ENCODE measurements around the gene EDEM1.

Gene EDEM1

DNA sequence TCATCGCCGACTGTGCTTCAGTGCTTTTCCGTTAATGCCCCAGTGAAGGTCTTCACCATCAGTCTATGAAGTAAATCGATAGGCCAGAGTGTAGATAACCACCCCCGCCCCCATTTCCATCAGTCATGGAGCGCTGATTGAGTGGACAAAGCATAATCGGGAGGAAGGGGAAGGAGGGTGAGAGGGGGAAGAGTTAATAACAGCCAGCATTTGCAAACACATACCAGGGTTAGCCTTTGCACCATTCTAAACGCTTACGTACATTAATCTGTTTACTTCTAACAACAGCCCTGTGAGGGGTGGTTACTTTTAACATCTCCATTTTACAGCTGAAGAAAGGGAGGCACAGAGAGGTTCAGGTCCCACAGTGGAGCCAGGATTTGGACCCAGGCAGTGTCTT is 26.8 kb downstream of the EDEM1 start:
- Histone ChIP-seq H3K4me2 (ENCODE audit: low read depth, low read length, poor library complexity, severe bottlenecking) (no peak overlapping the region), H4K20me1 (ENCODE audit: insufficient read depth, low read length, poor library complexity, severe bottlenecking) (no peaks in the 10 kb centered on the region), H3K9me3 (ENCODE audit: insufficient read depth, low read depth, low read length) (no peaks in the 10 kb centered on the region), H2AFZ (ENCODE audit: low read length) (no peak overlapping the region), H3K27me3 (ENCODE audit: insufficient read depth, low read length, poor library complexity, severe bottlenecking) (no peaks in the 10 kb centered on the region), H3K4me1 (ENCODE audit: insufficient read depth, low read length, poor library complexity, severe bottlenecking) (no peaks in the 10 kb centered on the region), H3K9me2 (replicated peaks; ENCODE audit: low read depth, low read length) (no peaks in the 10 kb centered on the region), H3K79me2 (ENCODE audit: insufficient read depth, low read length) (no peaks in the 10 kb centered on the region), H3K9ac (ENCODE audit: low read depth, low read length, poor library complexity, severe bottlenecking) (no peak overlapping the region), H3F3A (ENCODE audit: low read depth) (no peaks in the 10 kb centered on the region), H3K36me3 (ENCODE audit: insufficient read depth, low read length) (peaks cover 90% of the 10 kb centered on the region; the same call in 1 of the 2 replicates), H3K4me3 (ENCODE audit: low read length, poor library complexity, severe bottlenecking) (no peak overlapping the region)
- TF ChIP-seq EZH2phosphoT487 (IDR thresholded peaks at IDR 0.05; ENCODE audit: borderline replicate concordance), result no peak
- TF ChIP-seq, protein P1, sequence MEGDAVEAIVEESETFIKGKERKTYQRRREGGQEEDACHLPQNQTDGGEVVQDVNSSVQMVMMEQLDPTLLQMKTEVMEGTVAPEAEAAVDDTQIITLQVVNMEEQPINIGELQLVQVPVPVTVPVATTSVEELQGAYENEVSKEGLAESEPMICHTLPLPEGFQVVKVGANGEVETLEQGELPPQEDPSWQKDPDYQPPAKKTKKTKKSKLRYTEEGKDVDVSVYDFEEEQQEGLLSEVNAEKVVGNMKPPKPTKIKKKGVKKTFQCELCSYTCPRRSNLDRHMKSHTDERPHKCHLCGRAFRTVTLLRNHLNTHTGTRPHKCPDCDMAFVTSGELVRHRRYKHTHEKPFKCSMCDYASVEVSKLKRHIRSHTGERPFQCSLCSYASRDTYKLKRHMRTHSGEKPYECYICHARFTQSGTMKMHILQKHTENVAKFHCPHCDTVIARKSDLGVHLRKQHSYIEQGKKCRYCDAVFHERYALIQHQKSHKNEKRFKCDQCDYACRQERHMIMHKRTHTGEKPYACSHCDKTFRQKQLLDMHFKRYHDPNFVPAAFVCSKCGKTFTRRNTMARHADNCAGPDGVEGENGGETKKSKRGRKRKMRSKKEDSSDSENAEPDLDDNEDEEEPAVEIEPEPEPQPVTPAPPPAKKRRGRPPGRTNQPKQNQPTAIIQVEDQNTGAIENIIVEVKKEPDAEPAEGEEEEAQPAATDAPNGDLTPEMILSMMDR (conservative IDR thresholded peaks at IDR 0.05; ENCODE audit: low read length), result no peak

DNA sequence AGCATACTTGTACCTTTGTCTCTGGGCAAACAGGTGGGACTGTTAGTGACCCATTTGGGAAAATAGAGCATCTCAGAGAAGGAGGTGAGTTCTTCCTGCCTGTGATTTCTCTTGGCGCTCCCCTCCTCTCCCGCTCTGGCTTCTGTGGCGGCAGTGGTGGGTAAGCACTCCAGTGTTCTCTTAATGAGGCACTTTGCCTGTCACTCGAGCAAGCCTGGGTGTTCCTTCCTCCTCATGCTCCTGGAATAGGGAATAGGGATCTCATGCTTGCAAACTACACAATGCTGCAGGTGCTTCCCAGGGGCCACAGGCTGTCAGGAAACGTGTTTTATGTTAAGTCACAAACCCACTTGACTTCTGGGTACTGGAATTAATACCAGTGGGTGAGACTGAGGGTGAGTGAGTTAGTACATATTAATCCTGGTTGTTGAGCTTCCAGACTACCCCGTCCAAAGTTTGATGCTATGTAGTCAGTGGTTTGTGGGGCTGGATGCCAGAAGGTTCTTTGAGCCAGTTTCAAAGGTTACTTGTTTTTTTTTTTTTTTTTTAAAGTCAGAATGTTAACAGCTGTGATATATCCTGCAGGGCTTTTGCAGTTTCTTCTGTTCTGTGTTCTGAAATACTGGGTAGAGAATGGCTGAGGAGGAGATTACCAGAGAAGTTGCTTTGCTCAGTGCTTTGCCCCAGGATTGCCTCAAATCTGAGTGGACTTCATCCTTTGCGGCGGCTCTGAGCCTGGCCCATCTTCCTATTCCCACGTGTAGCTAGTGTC is 30.5 kb downstream of the EDEM1 start:
- no peaks in the 10 kb centered on the region for H3K27me3 ChIP-seq (ENCODE audit: insufficient read depth, low read length, poor library complexity, severe bottlenecking)
- no peaks in the 10 kb centered on the region for H3K9me2 ChIP-seq (replicated peaks; ENCODE audit: low read depth, low read length)
- no peak overlapping the region for H3K4me3 ChIP-seq (ENCODE audit: low read length, poor library complexity, severe bottlenecking)
- peaks cover 55% of the 10 kb centered on the region; the same call in 1 of the 2 replicates for H3K36me3 ChIP-seq (ENCODE audit: insufficient read depth, low read length)
- H4K20me1 ChIP-seq (ENCODE audit: insufficient read depth, low read length, poor library complexity, severe bottlenecking), result no peaks in the 10 kb centered on the region
- H3F3A ChIP-seq (ENCODE audit: low read depth), result no peaks in the 10 kb centered on the region
- H3K4me1 ChIP-seq (ENCODE audit: insufficient read depth, low read length, poor library complexity, severe bottlenecking), result no peaks in the 10 kb centered on the region
- no peak overlapping the region for H3K9ac ChIP-seq (ENCODE audit: low read depth, low read length, poor library complexity, severe bottlenecking)
- no peaks in the 10 kb centered on the region for H3K79me2 ChIP-seq (ENCODE audit: insufficient read depth, low read length)
- H3K9me3 ChIP-seq (ENCODE audit: insufficient read depth, low read depth, low read length), result no peaks in the 10 kb centered on the region
- no peak overlapping the region for H3K4me2 ChIP-seq (ENCODE audit: low read depth, low read length, poor library complexity, severe bottlenecking)
- no peak overlapping the region for H2AFZ ChIP-seq (ENCODE audit: low read length)
- TF ChIP-seq, protein P1 (conservative IDR thresholded peaks at IDR 0.05; ENCODE audit: low read length), result no peak
- TF ChIP-seq EZH2phosphoT487 (IDR thresholded peaks at IDR 0.05; ENCODE audit: borderline replicate concordance), result no peak

DNA sequence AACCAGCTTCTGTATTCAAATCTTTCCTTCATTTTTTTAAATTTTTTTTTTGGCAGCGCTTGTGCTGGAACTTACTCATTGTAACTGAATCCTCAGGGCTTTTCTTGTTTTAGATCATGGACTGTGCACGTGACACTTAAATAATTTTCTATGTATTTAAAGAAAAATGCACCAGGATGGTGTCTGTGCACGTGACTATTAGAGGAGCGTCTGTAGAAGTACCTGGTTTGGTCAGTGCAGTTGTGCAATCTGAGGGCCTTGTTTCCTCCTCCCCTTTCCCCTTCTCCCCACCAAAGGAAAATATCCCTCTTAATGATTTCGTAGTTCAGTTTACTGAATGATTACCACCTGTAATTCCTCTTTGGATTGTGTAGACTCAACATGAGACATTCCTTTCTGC is 31.3 kb downstream of the EDEM1 start:
- Histone ChIP-seq H3F3A (ENCODE audit: low read depth) (no peaks in the 10 kb centered on the region), H3K79me2 (ENCODE audit: insufficient read depth, low read length) (no peaks in the 10 kb centered on the region), H3K9me2 (replicated peaks; ENCODE audit: low read depth, low read length) (no peaks in the 10 kb centered on the region), H3K36me3 (ENCODE audit: insufficient read depth, low read length) (peaks cover 46% of the 10 kb centered on the region; the same call in 1 of the 2 replicates), H3K9me3 (ENCODE audit: insufficient read depth, low read depth, low read length) (no peaks in the 10 kb centered on the region), H4K20me1 (ENCODE audit: insufficient read depth, low read length, poor library complexity, severe bottlenecking) (no peaks in the 10 kb centered on the region), H3K27me3 (ENCODE audit: insufficient read depth, low read length, poor library complexity, severe bottlenecking) (no peaks in the 10 kb centered on the region), H3K4me2 (ENCODE audit: low read depth, low read length, poor library complexity, severe bottlenecking) (no peak overlapping the region), H3K4me3 (ENCODE audit: low read length, poor library complexity, severe bottlenecking) (no peak overlapping the region), H2AFZ (ENCODE audit: low read length) (no peak overlapping the region), H3K9ac (ENCODE audit: low read depth, low read length, poor library complexity, severe bottlenecking) (no peak overlapping the region), H3K4me1 (ENCODE audit: insufficient read depth, low read length, poor library complexity, severe bottlenecking) (no peaks in the 10 kb centered on the region)
- TF ChIP-seq EZH2phosphoT487 (IDR thresholded peaks at IDR 0.05; ENCODE audit: borderline replicate concordance), result no peak
- TF ChIP-seq, protein P1 (conservative IDR thresholded peaks at IDR 0.05; ENCODE audit: low read length), result no peak
